NCI-H526 (cell line): ENCODE results near the gene GPR62.

Source experiments
- DNase-seq, 2 experiments: peaks; one replicate each; lab custom pipeline; 2025; lab: John Stamatoyannopoulos, UW

GPR62 gene

DNA sequence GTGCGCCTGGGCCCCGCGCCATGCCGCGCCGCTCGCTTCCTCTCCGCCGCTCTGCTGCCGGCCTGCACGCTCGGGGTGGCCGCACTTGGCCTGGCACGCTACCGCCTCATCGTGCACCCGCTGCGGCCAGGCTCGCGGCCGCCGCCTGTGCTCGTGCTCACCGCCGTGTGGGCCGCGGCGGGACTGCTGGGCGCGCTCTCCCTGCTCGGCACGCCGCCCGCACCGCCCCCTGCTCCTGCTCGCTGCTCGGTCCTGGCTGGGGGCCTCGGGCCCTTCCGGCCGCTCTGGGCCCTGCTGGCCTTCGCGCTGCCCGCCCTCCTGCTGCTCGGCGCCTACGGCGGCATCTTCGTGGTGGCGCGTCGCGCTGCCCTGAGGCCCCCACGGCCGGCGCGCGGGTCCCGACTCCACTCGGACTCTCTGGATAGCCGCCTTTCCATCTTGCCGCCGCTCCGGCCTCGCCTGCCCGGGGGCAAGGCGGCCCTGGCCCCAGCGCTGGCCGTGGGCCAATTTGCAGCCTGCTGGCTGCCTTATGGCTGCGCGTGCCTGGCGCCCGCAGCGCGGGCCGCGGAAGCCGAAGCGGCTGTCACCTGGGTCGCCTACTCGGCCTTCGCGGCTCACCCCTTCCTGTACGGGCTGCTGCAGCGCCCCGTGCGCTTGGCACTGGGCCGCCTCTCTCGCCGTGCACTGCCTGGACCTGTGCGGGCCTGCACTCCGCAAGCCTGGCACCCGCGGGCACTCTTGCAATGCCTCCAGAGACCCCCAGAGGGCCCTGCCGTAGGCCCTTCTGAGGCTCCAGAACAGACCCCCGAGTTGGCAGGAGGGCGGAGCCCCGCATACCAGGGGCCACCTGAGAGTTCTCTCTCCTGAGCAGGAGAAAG, 951 bp downstream of the GPR62 start:
- peak in 1 of 2 experiments; percentile 39 for DNase-seq

DNA sequence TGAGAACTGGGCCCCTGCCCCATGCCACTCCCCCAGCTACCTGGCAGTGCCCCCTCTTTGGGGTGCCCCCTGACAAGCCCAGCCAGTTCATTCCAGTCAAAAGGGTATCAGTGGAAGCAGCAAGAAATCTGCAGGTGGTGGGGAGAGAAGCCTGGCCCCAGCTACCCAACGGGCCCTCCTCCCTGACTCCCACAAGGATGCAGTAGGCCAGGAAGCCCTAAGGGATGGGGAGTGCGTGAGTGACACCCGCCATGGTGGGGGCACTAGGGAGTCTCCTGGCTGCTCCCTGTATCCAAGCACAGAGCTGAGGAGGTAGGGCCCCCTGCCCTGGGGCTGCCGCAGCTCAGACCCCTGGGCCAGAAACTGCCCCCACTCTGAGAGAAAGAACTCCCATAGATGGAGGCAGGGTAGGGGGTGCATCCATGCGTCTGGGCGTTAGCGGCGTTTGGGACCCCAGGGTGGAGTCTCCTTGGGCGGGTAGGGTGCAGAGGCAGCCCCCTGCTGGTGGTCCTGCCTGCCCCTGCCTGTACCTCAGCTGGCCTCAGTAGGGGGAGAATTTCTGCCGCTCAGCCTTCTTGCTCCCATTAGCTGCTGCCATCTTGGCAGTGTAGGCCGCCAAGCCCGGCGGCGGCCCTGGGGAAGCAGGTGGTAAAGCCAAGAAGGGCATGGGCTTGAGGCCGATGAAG, 2.5 kb downstream of the GPR62 start:
- no peak for DNase-seq

DNA sequence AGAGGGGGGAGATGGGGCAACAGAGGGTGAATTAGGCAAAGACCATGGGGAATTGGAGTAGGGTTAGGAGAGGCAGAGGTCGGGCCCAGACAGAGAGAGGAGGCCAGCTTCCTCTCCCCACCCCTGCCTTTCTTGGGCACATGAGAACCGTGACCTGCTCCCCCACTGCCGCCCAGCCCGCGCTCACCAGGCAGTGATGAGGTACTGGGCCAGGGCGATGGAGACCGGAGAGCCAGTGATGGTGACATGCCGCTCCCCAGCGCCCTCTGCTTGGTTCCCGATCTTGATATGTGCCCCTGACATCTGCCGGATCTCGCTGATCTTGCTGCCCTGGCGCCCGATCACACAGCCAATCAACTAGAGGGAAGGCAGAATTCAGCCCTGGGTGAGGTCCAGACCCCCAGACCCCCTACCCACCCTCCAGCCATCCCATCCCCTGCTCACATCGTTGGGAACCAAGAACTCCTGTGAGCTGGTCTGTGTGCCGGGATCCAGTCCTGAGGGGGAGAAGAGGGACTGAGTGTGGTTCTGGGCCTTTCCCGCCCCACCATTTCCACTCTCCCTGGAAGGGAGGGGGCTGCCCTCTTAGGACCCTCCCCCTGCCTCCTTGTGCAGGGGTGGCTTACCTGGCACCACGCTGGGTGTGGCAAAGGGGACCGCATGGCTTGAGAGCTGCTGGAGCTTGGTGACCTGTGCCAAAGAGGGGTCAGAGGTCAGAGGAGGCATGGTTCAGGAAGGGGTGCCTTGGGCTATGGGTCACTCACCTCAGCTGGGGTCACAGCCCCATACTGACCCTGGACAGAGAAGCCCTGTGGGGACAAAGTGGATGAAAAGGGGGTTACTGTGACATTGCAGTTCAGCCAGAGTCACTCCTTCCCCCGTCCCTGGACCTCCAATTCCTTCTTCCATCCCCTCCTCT, 3.7 kb downstream of the GPR62 start:
- DNase-seq: no peak

DNA sequence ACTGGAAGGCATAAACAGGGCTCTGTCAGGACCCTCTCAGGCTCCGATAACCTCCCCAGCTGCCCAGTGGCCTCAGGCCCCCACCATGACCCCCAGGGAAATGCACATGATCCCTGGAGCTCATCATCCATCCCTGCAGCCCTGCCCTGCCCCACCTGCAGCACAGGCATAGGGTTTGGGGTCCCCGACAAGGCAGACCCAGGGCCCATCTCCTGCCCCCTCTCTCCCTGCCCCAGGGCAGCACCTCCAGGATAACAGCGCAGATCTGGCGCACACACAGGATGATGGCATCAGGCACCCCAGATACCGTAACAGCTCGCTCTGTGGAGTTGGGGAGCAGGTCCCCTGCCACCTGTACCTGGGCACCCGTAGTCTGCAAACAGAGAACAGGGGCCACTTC, 4.5 kb downstream of the GPR62 start:
- DNase-seq: no peak

DNA sequence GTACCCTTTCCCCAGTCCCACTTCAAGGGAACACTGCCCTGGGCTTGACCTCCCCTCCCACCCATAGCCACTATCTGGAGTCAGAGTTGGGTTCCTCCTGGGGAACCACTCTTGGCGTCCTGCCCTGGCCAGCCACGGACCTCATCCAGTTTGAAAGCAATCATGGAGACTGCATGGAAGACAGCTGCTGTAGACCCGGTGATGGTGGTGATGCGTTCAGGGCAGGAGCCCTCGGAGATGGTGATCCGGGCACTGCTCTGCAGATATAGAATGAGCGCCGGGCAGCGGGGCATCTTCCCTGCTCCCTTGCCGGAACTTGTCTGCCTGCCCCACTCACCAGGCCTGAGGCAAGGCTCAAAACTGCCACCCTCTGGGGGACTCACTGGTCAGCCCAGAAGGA, 5.2 kb downstream of the GPR62 start:
- no peak for DNase-seq

DNA sequence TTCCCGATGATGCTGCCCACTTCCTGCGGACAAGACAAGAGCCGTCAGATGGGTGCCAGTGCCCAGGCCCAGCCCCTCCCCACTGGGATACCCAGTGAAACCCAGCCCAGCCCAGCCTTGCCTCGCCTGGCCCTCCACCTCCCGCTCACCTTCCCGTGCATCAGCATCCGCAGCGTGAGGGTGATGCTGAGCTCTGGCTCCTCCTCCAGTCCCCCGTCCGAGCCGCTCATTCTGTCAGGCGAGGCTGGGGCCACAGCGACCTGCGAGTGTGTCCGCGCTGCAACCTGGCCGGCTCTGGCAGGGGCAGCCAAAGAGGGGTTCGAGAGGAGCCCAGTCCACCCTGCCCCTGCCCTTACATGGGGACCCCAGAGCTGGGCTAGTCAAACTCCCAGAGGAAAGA, 5.8 kb downstream of the GPR62 start:
- no peak for DNase-seq

DNA sequence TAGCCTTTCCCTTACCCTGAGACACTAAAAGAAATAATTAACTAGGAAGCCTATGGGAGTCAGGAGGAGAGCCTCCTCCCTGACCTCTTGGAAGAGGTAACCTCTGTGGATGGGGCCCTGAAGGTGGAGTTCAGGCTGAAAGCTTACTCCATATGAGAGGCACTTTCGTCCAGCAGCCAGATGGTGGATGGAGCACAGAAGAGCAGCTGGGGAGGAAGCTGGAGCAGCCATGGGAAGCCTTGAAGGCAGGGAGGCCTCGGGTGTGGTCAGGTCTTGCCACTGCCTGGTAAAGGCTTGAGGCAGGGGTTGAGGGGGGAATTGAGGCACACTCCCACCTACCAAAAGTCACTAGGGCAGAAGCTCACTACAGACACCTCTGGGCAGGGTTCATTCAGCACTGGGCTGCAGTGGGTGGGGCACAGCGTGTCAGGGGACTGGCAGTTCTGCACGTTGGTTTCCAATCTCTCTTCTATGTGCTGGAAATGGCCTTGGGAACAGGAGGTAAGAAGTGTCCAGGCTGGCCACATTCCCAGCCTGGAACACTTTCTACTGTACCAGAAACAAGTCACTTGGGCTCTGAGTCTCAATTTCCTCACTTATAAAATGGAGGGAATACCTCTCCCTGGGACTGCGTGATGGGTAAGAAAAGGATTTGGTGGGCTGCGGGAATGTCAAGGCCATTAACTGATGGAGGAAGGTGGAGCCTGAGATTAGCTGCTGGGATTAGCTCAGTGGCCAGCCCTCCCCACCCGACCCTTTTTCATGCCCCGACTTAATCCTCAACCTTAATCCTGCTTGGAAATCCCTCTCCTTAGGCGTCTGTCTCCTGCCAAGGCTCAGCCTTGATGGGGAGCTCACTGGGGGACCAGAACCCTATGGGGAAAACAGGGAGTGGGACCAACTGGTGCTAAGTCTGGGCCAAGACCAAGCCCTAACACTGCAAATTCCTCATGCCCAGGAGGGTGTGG, 6.7 kb downstream of the GPR62 start:
- no peak for DNase-seq

DNA sequence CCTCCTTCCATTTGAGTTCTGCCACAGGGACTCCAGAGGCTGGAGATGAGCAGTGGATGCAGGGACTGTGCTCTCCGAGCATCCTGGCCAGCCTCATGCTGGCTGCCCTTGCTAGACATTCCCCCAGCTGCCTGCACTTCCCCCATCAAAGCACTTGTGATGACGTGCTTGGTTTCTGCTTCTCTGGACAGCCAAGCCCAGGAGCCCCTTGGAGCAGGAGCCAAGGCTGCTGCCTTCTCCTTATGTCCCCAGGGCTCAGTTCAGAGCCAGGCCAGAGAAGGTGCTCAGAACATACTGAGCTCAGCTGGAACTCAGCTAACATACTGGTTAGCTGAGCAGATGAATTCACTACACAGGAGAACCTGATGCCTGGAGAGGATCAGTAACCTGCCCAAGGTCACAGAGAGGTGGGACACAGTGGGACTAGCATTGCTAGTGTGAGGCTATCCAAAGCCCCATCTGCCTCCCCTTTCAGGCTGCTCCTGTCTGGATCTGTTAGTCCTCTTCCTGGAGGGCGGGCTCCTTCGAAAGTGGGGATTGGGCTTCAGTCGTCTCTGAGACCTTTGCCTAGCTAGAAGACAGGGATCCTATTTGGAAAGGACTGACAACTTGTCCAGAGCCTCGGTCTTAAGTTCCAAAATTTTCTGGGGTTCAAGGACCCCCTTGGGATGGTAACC, 7.8 kb downstream of the GPR62 start:
- DNase-seq: no peak

DNA sequence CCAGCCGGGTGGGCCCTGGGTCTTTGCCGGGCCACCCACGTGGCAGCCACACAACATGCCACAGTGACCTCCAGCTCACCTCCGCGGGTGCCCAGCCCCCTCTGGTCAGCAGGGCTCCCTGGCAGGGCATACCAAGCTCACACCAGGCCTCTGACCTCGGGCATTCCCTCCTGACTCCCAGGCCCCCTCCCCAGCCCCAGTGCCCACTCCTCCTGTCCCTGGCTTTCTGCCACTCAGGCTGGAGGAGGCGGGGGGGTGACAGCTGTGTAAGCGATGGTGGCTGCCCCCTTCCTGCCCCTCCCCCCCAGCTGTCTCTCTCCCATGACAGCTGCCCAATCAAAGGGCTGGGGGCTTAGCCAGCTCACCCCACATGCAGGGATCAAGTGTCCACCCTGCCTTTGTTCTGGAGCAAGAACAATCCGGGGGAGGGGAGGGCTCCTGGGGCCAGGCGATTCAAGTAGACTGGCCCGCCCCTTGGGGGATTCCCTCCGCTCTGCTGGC, 8.8 kb downstream of the GPR62 start:
- DNase-seq: no peak

DNA sequence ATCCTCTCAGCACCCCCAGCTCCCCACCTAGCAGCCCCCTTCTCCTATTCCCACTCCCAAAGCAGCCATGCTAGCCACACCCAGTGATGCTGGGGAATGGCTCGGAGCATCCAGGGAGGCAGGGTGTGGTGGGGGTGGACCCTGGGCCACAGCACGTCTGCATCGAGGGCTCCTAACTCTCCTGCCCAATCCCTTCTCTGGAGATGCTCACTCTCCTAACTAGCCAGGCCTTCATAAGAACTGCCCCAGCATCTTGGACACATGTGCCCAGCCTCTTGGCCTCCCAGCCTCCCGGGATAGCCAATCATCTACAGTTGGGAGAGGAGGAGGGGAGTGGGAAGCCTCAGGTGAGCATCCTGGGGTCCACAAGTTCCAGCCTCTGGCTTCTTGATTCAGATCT, 9.3 kb downstream of the GPR62 start:
- no peak for DNase-seq

DNA sequence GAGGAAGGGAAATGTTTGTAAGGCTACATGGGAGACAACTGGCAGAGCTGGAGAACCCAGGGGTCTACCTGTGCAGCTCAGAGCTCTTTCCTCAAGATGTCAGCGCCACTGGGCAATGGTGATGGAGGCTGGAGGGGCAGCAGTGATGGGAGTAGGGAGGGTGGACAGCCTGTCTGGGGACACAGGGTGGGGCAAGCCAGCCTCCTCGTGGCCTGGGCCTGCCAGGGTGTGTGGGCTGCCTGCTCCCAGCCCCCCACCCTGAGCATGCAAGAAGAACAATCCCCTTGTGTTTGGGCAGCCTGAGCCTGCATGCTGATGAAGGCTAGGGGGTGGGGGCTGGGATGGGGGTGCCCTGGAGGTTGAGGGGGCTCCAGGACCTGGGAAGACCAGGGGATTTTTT, 10.8 kb downstream of the GPR62 start:
- no peak for DNase-seq

DNA sequence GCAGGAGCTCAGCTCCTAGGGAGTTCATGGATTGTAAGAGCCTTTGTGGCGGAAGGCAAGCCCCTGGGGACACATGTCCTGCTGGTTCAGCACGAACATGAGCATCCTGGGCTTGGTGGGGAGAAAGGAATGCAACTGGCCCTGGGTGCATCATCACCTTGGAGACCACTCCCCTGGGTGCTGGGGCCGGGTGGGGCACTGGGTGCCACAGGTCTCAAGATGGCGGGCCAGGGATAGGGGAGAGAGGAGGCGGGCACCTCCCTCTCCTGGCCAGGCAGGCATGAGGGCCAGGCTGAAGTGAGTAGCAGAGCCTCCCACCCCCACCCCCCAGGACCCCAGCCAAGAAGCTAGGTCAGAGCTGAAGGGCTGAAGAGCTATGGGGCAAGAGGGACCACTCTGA, 11.3 kb downstream of the GPR62 start:
- peak; percentile 10 to 62 for DNase-seq

DNA sequence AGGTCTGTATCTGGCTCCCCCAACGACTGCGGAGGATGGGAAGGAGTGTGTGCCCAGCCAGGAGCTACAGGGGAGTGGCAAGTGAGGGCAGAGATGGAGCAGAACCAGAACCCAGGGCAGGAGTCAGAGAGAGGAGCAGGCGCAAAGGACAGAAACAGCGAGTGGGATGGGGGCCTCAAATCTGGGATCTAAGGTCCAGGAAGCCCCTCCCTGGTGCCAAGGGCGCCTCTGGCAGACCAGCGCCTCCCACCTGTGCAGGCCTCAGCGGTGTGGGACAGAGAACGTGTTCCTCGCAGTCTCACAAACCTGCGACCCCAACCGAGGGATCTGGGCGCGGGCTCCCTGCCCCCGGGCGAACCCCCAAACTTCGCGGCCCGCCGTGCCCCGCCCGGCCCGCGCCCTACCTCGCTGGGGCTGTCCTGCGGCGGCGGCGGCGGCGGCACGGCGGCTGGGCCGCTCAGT, 11.8 kb downstream of the GPR62 start:
- DNase-seq: peak in 1 of 2 experiments; percentile 57

DNA sequence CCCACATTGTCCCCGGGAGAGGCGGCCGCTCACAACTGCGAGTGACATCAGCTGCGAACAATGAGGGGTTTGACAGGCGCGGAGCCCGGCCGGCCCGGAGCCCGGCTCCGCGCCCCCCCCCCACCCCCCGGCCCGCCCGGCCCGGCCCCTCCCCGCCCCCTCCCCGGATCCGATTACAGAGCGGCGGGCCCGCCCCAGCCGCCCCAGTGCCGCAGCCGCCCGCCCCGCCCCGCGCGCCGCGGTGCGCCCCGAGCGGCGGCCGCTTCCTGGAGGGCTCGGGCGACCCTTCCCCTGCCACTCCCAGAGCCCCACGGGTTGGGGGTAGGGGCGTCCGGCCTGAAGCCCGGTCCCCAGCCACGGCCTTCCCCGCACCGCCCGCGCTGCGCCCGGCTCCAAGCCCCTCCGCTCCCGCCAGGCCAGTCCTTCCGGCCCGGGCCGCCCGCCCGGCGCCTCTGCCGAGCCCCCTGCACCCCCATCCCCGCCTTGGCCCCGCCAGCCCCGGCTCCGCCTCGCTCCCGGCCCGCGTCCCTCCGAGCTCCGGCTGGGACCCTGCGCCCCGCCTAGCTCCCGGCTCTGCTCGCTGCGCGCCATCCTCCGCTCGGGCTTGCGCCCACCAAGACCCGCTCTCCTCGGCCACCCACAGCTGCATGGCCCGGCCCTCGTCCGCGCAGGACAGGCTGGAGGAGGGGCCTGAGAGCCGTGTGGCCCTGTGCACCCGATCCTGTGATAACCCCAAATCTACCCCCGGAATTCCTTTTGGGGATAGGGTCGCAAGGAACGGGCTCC, 12.4 kb downstream of the GPR62 start, which contains the start of gene PCBP4:
Gene PCBP4, minus strand, starts transcription at position 71 of the 786 bp plus-strand sequence. CDS start 6,214 bp downstream, outside the sequence.
- DNase-seq: peak; percentile 10 to 71

DNA sequence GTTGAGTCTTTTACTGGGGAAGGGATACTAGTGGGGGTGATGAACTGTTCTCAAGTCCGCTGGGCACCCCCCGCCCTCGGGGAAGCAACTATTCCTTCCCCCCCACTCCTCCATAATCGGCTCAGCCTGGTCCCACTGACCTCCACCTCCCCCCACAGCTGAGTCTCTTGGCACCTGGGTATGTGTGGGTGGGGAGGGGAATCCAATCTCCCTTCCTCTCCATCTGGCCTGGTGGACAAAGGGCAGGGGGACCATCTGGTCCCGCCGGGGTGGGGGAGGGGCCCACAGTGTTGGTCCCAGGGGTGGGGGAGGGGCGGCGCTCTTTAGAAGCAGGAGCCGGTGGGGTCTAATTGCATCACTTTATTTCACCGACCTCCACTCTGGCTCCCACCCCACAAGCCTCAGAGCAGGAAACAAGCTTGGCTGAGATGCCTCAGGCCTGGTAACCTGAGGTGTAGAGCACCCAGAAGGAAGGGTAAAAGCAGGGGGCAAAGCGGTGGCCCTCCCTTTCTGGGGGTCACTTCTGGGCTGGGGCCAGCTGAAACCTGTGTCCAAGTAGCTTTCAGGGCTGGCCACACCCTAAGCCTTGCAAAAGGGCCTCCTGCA, 13.1 kb downstream of the GPR62 start:
- peak in 1 of 2 experiments; percentile 50 for DNase-seq

DNA sequence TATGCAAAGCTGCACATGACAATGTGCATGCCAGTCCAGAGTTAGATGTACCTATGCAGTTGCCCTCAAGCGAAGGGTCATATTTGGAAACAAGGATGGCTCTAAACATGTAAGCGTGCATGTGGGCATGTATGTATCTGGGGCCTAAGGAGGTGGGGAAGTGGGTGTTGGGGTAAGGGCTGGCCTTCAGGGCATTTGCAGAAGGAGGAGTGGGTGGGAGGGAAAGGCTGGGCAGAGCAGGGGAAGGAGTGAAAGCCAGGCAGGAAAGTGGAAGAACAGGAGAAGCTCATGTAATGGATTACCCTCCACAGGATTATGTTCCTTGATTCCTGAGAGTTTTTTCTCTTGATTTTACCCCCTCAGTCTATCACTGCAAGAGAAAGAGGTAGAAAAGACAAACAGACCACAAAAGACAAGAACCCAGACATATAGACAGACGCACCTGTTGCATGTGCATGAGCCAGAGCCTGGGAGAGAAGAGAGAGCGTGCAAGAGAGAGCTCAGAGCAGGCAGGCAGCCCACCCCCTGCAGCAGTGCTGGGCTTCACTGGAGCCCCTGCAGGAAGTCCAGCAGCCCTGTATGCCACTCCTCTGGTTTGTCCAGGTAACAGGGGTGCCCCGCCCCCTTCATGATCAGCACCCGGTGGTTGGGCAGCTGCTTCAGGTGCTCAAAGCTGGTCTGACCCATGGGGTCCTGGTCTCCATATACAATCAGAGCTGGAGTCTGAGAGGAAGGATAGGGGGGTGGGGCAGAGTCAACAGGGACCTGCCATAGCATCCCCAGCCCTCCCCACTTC, 13.9 kb downstream of the GPR62 start:
- no peak for DNase-seq

DNA sequence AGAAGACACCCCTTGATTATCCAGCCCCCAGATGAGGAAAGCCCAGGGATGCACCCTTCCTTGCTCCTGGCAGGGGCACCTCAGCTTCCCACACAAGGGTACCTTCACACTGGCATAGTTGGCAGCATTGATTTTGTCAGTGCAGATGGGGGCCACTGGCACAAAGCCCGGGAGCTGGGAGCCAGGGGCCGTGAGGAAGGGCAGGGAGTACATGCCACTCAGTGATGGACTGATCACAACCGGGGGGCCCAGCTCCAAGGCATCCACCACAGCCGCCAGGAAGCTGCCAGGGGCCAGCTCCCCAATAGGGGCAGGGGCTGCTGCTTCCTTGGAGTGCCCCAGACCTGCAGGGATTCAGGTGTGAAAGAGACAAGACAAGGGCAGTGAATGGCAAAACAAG, 14.7 kb downstream of the GPR62 start:
- DNase-seq: no peak
